IPS DF 4.7 (cell line): ENCODE measurements around the gene PCSK7.
"Not testable (repeated sequence)": the region's sequence is repeated elsewhere in the genome, so short reads cannot be mapped to it uniquely, and the experiment has no call there.

Source experiments
- DNase-seq: peaks from one replicate; pipeline ENCODE4 v3.0.0-alpha.2; 2013; ENCODE audit warnings: low spot score; ENCODE audit errors: extremely low read depth

PCSK7 gene

DNA sequence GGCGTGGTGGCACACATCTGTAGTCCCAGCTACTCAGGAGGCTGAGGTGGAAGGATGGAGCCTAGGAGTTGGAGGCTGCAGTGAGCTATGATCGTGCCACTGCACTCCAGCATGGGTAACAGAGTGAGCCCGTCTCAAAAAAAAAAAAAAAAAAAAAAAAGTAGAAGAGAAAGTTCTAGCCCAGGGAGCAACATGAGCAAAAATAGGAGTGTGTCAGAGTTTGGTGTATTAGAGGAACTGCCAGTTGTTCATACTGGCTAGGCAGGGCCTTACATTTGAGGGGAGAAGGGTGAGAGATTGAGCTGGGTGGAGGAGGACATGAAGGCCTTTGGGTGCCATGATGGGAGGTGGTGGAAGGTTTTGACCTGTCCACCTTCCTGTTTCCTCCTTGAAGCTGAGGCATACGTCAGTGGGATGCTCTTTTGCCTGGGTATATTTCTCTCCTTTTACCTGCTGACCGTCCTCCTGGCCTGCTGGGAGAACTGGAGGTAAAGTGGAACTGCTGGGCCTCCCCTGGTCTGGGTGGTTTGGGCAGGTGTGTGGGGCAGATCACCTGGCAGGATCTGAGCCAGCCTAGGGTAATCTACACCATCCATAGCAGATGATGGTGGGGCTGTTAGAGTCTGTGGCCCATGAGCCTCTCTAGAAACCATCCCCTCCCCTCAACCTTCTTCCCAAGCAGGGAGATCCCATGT lies 46.0 kb downstream of the PCSK7 start:
- DNase-seq = no peak

DNA sequence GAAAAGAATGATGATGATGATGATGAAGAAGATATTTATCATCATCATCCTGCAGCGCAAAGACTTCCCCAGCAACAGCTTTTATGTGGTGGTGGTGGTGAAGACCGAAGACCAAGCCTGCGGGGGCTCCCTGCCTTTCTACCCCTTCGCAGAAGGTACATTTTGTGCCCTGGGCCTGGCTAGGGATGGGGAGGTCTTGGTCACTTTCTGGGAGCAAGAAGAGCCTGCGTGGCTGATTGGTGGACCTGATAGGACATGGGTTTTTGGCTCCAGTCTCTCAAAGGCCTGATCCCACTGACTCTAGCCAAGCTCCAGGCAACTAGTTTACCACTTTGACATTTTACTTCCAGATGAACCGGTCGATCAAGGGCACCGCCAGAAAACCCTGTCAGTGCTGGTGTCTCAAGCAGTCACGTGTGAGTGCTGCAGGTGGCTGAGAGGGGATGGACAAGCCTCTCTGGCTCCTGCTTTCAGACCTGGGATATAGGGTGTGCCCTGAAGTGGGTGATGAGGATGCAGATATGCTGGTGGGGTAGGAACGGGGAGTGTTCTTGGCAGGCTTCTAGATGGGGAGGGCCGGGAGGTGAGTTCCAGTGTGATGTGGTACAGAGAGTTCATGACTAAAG lies 48.0 kb downstream of the PCSK7 start:
- no peak for DNase-seq

DNA sequence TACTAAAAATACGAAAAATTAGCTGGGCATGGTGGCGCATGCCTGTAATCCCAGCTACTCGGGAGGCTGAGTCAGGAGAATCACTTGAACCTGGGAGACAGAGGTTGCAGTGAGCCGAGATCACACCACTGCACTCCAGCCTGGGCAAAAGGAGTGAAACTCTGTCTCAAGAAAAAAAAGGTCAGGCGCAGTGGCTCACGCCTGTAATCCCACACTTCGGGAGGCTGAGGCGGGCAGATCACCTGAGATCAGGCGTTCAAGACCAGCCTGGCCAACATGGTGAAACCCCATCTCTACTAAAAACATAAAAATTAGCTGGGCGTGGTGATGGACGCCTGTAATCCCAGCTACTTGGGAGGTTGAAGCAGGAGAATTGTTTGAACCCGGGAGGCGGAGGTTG lies 48.7 kb downstream of the PCSK7 start:
- not testable (repeated sequence) for DNase-seq

DNA sequence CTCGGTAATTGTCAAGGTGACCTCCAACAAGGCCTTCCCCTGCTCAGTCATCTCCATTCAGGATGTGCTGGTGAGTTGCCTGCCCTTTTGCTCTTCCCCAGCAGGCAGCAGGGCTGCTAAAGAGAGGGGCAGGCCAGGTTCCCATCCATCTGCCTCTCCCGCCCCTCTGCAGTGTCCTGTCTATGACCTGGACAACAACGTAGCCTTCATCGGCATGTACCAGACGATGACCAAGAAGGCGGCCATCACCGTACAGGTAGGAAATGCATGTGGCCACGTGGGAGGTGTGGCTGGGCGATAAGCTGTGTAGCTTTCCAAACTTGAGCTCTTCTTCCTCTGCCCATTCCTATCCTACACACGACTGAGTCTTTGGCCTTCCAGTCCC lies 49.3 kb downstream of the PCSK7 start:
- DNase-seq = no peak

GRCh38 chr11:117181586-117182550 lies 50.0 kb downstream of the PCSK7 start:
- no peak for DNase-seq

DNA sequence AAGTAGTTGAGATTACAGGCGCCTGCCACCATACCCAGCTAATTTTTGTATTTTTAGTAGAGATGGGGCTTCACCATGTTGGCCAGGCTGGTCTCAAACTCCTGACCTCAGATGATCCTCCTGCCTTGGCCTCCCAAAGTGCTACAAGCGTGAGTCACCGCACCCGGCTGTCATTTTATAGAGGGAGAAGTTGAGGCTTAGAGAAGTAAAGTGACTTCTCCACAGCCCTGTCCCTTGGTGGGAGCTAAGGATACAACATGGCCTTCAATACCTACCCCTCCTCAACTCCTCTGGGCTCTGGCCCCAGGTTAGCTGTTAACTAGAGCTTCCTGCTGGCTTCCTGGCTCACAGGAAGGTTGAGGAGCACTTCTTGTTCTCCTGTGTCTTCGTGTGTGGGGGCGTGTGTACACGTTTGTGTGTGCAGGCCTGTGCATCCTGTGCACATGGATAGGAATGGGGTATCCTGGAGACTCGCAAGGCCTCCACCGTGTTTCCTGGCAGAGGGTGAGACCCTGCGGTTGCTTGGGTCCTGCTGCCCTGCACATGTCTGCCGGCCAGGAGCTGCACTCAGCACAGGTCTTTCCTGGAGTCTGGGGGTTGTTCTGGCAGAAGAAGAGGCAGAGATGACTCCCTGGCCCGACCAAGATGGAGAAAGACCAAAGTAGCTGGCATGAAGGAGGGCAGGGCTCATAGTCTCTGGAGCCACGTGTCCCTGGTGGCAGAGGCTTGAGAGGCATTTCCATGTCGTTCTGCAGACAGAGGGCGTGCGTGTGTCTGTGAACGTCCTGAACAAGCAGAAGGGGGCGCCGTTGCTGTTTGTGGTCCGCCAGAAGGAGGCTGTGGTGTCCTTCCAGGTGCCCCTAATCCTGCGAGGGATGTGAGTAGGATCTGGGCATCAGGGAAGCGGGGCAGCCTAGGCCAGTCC lies 51.0 kb downstream of the PCSK7 start:
- DNase-seq = peak; percentile 72

GRCh38 chr11:117180020-117180419 lies 51.9 kb downstream of the PCSK7 start:
- no peak for DNase-seq

GRCh38 chr11:117179048-117179999 lies 52.5 kb downstream of the PCSK7 start:
- no peak for DNase-seq

GRCh38 chr11:117178210-117179034 lies 53.5 kb downstream of the PCSK7 start, which contains the start of gene SIDT2:
Gene SIDT2 (plus strand): TSS chr11:117178743. CDS start chr11:117179264, 521 bp downstream.
- DNase-seq = peak; percentile 92

GRCh38 chr11:117177534-117178209 lies 54.2 kb downstream of the PCSK7 start:
- DNase-seq = no peak

- no peak for DNase-seq
These were observed 55.7 kb downstream of the PCSK7 start for GRCh38 chr11:117176186-117176585.

- DNase-seq = no peak
These were observed 56.1 kb downstream of the PCSK7 start for GRCh38 chr11:117175781-117176180.

- DNase-seq = no peak
These were observed 56.8 kb downstream of the PCSK7 start for GRCh38 chr11:117175104-117175503.

- DNase-seq = no peak
These were observed 59.0 kb downstream of the PCSK7 start for GRCh38 chr11:117172724-117173421.

- no peak for DNase-seq
These were observed 60.3 kb downstream of the PCSK7 start for GRCh38 chr11:117171404-117172061.

DNA sequence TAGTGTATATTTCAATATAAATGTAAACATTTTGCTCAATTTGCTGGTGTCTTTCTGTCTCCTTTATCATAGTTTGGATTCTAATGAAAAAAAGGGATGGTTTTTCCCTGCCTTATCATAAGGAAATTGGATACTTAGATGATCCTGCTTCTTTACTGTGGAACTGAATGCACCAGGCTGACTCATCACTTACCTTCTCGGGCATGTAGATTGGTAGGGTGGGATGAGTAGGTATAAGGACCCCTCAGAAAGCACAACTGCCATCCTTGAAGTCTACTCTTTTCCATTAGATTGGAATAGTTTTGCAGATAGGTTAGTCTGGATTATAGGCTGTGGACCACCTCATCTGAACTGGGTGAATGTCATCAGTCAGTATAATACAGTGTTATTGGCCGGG lies 60.9 kb downstream of the PCSK7 start:
- no peak for DNase-seq

DNA sequence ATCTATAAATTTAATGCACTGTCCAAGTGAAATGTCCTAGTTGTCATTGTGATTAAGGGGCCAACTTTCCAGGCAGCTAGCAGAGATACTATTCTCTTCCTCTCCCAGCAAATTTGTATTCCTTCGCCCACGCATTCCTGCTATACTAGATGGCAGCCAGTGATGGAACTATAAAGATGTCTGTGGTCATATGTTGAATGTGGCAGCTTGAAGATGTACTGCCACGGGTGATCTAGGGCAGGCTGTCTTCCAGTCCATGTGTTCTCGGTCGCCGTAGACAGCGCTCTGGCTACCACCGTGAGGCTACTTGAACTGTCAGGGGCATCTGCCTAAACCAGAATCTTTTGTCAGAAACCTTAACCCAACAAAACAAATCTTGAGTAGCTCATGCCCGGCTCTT lies 61.7 kb downstream of the PCSK7 start:
- DNase-seq = no peak
